ENCODE measurements around the gene LAPTM5. TPM values are rescaled to one million over a fixed set of nuclear protein-coding genes. Genes with fewer than 3 reads are reported as not detected.

Gene LAPTM5
- total and polyA plus RNA-seq, 10 of the 15 experiments (the other 5 are each of a cell fraction or from before 2014, with no cell fraction given): 24.1 to 1,034 (median 687) TPM

DNA sequence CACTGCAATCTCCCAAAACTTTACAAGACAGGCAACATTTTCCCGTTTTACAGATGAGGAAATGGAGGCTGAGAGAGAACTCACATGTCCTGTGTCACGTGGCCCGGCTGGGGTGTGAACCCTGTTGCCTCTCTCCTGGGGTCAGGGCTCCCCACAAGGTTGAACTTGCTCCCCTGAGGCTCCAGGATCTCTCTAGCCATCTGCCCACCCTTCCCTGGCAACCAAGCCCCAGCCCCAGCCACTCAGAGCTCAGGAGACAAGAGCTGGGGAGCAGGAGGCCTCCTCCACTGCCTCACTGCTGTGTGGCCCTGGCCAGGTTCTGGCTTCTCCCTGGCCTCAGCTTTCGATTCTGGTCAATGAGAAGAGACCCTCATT, 11.8 kb downstream of the LAPTM5 start (continued):
- TF ChIP-seq, protein P1, sequence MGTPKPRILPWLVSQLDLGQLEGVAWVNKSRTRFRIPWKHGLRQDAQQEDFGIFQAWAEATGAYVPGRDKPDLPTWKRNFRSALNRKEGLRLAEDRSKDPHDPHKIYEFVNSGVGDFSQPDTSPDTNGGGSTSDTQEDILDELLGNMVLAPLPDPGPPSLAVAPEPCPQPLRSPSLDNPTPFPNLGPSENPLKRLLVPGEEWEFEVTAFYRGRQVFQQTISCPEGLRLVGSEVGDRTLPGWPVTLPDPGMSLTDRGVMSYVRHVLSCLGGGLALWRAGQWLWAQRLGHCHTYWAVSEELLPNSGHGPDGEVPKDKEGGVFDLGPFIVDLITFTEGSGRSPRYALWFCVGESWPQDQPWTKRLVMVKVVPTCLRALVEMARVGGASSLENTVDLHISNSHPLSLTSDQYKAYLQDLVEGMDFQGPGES (IDR thresholded peaks at IDR 0.05): no peak
- TF ChIP-seq DPF2 (IDR thresholded peaks at IDR 0.05) (0 out of 2 replicates have a peak, but pooled peaks have one; percentile 10), POLR2AphosphoS2 (IDR thresholded peaks at IDR 0.05; ENCODE audit: low read depth, low read length) (0 out of 2 replicates have a peak, but pooled peaks have one; percentile 10), ZBED1 (IDR thresholded peaks at IDR 0.05; ENCODE audit: borderline replicate concordance) (no peak), HDAC2 (IDR thresholded peaks at IDR 0.05) (no peak), SMARCA5 (IDR thresholded peaks at IDR 0.05) (0 out of 2 replicates have a peak, but pooled peaks have one; percentile 27), POLR2AphosphoS5 (IDR thresholded peaks at IDR 0.05; ENCODE audit: low read length) (0 out of 2 replicates have a peak, but pooled peaks have one; percentile 50), MEF2B (IDR thresholded peaks at IDR 0.05; ENCODE audit: partially characterized antibody, poor library complexity, severe bottlenecking) (peak; percentile 53), SMAD1 (IDR thresholded peaks at IDR 0.05; ENCODE audit: low read depth, partially characterized antibody) (no peak), HSF1 (IDR thresholded peaks at IDR 0.05; ENCODE audit: low read depth, low read length) (no peak), MLLT1 (IDR thresholded peaks at IDR 0.05) (0 out of 2 replicates have a peak, but pooled peaks have one; percentile 6), RAD21 (IDR thresholded peaks at IDR 0.05; ENCODE audit: insufficient read depth, low read depth, low read length) (no peak), E2F8 (IDR thresholded peaks at IDR 0.05; ENCODE audit: low read depth, partially characterized antibody) (no peak), TCF3 (IDR thresholded peaks at IDR 0.05; ENCODE audit: borderline replicate concordance, insufficient read depth, low read depth, low read length) (no peak), SIX5 (IDR thresholded peaks at IDR 0.05; ENCODE audit: low read depth, low read length, severe bottlenecking) (no peak), RFX5 (IDR thresholded peaks at IDR 0.05; ENCODE audit: low read depth, low read length) (peak; percentile 68; the same call in 1 of the 2 replicates)
- TF ChIP-seq, protein P2, sequence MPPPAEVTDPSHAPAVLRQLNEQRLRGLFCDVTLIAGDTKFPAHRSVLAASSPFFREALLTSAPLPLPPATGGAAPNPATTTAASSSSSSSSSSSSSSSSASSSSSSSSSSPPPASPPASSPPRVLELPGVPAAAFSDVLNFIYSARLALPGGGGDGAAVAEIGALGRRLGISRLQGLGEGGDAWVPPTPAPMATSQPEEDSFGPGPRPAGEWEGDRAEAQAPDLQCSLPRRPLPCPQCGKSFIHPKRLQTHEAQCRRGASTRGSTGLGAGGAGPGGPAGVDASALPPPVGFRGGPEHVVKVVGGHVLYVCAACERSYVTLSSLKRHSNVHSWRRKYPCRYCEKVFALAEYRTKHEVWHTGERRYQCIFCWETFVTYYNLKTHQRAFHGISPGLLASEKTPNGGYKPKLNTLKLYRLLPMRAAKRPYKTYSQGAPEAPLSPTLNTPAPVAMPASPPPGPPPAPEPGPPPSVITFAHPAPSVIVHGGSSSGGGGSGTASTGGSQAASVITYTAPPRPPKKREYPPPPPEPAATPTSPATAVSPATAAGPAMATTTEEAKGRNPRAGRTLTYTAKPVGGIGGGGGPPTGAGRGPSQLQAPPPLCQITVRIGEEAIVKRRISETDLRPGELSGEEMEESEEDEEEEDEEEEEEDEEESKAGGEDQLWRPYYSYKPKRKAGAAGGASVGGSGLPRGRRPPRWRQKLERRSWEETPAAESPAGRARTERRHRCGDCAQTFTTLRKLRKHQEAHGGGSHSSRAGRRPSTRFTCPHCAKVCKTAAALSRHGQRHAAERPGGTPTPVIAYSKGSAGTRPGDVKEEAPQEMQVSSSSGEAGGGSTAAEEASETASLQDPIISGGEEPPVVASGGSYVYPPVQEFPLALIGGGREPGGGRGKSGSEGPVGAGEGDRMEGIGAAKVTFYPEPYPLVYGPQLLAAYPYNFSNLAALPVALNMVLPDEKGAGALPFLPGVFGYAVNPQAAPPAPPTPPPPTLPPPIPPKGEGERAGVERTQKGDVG (CRISPR knock-in tag; IDR thresholded peaks at IDR 0.05): no peak
- TF ChIP-seq, protein P3, sequence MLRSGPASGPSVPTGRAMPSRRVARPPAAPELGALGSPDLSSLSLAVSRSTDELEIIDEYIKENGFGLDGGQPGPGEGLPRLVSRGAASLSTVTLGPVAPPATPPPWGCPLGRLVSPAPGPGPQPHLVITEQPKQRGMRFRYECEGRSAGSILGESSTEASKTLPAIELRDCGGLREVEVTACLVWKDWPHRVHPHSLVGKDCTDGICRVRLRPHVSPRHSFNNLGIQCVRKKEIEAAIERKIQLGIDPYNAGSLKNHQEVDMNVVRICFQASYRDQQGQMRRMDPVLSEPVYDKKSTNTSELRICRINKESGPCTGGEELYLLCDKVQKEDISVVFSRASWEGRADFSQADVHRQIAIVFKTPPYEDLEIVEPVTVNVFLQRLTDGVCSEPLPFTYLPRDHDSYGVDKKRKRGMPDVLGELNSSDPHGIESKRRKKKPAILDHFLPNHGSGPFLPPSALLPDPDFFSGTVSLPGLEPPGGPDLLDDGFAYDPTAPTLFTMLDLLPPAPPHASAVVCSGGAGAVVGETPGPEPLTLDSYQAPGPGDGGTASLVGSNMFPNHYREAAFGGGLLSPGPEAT (IDR thresholded peaks at IDR 0.05; ENCODE audit: low read depth): 0 out of 2 replicates have a peak, but pooled peaks have one; percentile 9

Data from GM12878 (cell line).